Testis (tissue), 3 donors: ENCODE results near the gene RXRA. TPM values are rescaled to one million over a fixed set of nuclear protein-coding genes. Genes with fewer than 3 reads are reported as not detected.

Source experiments
- DNase-seq: peaks from one replicate; pipeline ENCODE4 v3.0.0-alpha.2; 2019
- H3K27ac ChIP-seq, 2 donors: fragments of 200-600 bp; sonication (generic); one replicate each; pipeline ENCODE4 v1.5.1; 2019
- H3K27me3 ChIP-seq: fragments of 200-600 bp; sonication (generic); one replicate; pipeline ENCODE4 v1.5.1; 2019
- H3K36me3 ChIP-seq: fragments of 200-600 bp; sonication (generic); one replicate; pipeline ENCODE4 v1.5.1; 2017; ENCODE audit warnings: low read depth; ENCODE audit errors: missing control alignments
- H3K4me1 ChIP-seq: fragments of 200-600 bp; sonication (generic); one replicate; pipeline ENCODE4 v1.5.1; 2019
- H3K4me3 ChIP-seq, 2 donors: fragments of 200-600 bp; sonication (generic); one replicate each; pipeline ENCODE4 v1.5.1; 2017 to 2019
- H3K9me3 ChIP-seq: fragments of 200-600 bp; sonication (generic); one replicate; pipeline ENCODE4 v1.5.1; 2017
- POLR2A ChIP-seq: fragments of 450-650 bp; IDR thresholded peaks from one replicate; pipeline ENCODE4 v1.6.1; 2017; ENCODE audit warnings: antibody characterized with exemption, mild to moderate bottlenecking, moderate library complexity
- WGBS, 2 donors: methylation state at CpG; one replicate each; pipeline ENCODE4 v1.1.5; 2018; 5-methylcytosine and 5-hydroxymethylcytosine counted together
- intact Hi-C: fragments of 100-400 bp; cut with DNase I; formaldehyde crosslinking; loops from one replicate; pipeline ENCODE4 v1.15.1; 2023; ENCODE audit warnings: low total_unique reads
- polyA plus RNA-seq: library from polyadenylated mRNA; stranded (reverse); fragments of 350-450 nt; fragmentation: Illumina TruSeq; extraction: RNeasy Lipid Tissue Mini Kit (QIAGEN cat#74804); gene quantifications from one replicate; pipeline ENCODE4 v1.2.3, GENCODE V29; 2014; ENCODE audit warnings: low read depth, low replicate concordance; ENCODE audit not compliant: insufficient read depth
- total RNA-seq, 2 donors: library from RNA; depleted of rRNA; stranded (reverse); fragments of >200 nt; gene quantifications; one replicate each; pipeline ENCODE4 v1.2.3, GENCODE V29; 2016
- TF ChIP-seq, protein P1 (sequence below), 3 experiments: fragments of 450-650 bp in 2 of 3; fragments of 200-600 bp in 1 of 3; sonication (generic) in 1 of 3; IDR thresholded peaks; one replicate each; pipeline ENCODE4 v1.5.1; 2016 to 2019; ENCODE audit warnings: antibody characterized with exemption in 3 of 3, mild to moderate bottlenecking in 2 of 3, moderate library complexity in 1 of 3

Gene RXRA
- total and polyA plus RNA-seq, 3 donors from 2014 or later: 31.3 to 61.0 (median 47.3) TPM

DNA sequence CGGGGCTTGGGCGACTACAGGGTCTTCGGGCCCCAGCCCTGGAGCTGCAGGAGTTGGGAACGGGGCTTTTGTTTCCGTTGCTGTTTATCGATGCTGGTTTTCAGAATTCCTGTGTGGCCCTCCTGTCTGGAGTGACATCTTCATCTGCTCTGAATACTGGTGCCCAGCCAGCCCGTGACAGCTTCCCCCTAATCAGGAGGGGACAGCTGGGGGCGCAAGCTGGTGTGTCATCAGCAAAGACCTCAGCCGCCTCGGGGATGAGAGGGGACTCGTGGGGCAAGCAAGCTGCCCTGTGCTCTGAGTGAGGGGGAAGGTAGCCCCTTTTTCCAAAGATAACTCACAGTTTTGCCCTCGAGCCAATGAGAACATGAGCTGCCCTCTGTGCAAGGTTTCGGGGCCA, 110.7 kb downstream of the RXRA start:
- Histone ChIP-seq H3K9me3 (no peaks in the 10 kb centered on the region), H3K27ac (no peak overlapping the region), H3K4me3 (no peak overlapping the region), H3K4me1 (peaks cover 57% of the 10 kb centered on the region), H3K36me3 (no peaks in the 10 kb centered on the region), H3K27me3 (no peaks in the 10 kb centered on the region)
- no peak for DNase-seq
- TF ChIP-seq POLR2A: no peak
- TF ChIP-seq, protein P1, sequence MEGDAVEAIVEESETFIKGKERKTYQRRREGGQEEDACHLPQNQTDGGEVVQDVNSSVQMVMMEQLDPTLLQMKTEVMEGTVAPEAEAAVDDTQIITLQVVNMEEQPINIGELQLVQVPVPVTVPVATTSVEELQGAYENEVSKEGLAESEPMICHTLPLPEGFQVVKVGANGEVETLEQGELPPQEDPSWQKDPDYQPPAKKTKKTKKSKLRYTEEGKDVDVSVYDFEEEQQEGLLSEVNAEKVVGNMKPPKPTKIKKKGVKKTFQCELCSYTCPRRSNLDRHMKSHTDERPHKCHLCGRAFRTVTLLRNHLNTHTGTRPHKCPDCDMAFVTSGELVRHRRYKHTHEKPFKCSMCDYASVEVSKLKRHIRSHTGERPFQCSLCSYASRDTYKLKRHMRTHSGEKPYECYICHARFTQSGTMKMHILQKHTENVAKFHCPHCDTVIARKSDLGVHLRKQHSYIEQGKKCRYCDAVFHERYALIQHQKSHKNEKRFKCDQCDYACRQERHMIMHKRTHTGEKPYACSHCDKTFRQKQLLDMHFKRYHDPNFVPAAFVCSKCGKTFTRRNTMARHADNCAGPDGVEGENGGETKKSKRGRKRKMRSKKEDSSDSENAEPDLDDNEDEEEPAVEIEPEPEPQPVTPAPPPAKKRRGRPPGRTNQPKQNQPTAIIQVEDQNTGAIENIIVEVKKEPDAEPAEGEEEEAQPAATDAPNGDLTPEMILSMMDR (IDR thresholded peaks at IDR 0.05): no peak
- intact Hi-C loops: no loop called here
- WGBS, 2 donors: 80 to 88% methylated on average over 10 to 13 of the region's 13 CpGs

DNA sequence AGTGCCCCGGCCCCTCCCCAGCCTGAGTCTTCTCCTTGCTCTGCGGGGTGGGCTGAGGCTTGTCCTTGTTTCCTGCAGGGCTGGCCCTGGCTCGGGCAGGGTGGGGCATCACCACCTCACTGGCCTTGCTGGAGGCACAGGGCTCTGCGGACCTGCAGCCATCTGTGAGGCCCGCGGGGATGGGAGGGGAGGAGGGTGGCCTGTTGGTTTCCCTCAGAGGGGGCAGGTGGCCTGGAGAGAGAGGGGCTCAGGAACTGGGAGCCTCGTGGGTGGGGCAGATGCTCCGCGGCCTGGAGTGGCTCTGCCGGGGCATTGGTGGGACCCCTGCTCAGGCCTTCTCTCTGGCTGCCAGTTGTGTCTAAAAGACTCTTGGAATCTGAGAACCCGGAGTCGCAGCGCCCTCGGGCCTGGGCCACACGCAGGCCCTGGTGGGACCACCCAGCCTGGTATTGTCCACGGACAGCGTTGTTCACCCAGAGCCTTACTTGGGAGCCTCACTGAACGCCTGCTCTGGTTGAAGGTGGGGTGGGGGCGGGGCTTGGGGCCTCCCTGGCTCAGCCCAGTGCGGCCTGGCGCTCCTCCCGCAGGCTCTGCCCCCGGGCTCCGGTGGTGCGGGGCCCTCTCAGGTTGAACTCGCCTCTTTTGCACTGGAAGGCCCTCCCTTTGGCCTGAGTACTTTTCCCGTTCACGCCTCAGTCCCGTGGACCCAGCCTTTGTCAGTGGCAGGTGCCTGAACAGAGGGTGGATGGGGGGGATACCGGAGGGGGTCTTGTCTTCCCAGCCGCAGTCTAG, 111.3 kb downstream of the RXRA start:
- H3K36me3 ChIP-seq: no peaks in the 10 kb centered on the region
- DNase-seq: no peak
- 73 to 93% methylated on average over 13 to 31 of the region's 31 CpGs for WGBS, 2 donors
- no peak overlapping the region for H3K4me3 ChIP-seq
- TF ChIP-seq, protein P1 (IDR thresholded peaks at IDR 0.05): no peak
- TF ChIP-seq POLR2A: no peak
- H3K27me3 ChIP-seq: no peaks in the 10 kb centered on the region
- intact Hi-C loops: no loop called here
- H3K9me3 ChIP-seq: no peaks in the 10 kb centered on the region
- H3K4me1 ChIP-seq: peaks cover 57% of the 10 kb centered on the region
- peak overlapping the region in 1 of 2 donors; percentile 32 for H3K27ac ChIP-seq

DNA sequence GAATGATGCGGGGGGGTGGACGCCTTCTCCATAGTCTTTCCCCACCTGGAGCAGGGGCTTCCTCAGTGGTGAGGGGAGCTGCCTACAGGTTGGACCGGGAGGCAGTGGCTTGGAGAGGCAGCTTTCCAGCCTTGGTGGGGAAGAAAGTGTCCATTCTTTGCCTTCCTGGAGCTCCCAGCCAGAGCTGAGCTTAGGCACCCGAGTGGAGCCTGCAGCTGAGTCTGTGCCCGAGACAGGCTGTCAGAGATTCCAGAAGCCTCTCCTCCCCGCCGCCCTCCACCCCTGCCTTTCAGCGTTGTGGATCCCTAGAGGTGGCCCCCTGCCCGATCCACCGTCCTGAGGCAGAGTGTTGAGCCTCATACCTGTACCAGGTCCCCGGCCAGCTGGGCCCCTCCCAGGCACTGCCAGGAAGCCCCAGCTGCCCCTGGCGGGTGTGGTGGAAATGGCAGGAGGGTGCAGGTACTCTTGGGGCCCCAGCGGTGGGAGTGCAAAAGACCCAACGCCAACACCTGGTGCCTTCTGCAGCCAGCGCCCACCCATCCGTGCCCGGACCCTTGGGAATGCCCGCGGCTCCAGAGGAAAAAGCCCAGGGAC, 112.0 kb downstream of the RXRA start:
- Histone ChIP-seq H3K4me3 (no peak overlapping the region), H3K9me3 (no peaks in the 10 kb centered on the region), H3K27me3 (no peaks in the 10 kb centered on the region), H3K27ac (no peak overlapping the region), H3K36me3 (no peaks in the 10 kb centered on the region), H3K4me1 (peaks cover 57% of the 10 kb centered on the region)
- no peak for TF ChIP-seq POLR2A
- TF ChIP-seq, protein P1 (IDR thresholded peaks at IDR 0.05): no peak
- no peak for DNase-seq
- intact Hi-C loops: no loop called here
- WGBS, 2 donors: 81 to 84% methylated on average over 17 to 19 of the region's 19 CpGs

DNA sequence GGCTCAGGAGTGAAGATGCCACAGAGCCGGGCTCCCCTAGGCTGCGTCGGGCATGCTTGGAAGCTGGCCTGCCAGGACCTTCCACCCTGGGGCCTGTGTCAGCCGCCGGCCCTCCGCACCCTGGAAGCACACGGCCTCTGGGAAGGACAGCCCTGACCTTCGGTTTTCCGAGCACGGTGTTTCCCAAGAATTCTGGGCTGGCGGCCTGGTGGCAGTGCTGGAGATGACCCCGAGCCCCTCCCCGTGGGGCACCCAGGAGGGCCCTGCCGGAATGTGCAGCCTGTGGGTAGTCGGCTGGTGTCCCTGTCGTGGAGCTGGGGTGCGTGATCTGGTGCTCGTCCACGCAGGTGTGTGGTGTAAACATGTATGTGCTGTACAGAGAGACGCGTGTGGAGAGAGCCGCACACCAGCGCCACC, 113.1 kb downstream of the RXRA start:
- DNase-seq: no peak
- no peak overlapping the region for H3K27ac ChIP-seq
- peaks cover 54% of the 10 kb centered on the region for H3K4me1 ChIP-seq
- H3K9me3 ChIP-seq: no peaks in the 10 kb centered on the region
- intact Hi-C loops: no loop called here
- TF ChIP-seq, protein P1 (IDR thresholded peaks at IDR 0.05): no peak
- WGBS, 2 donors: 83 to 94% methylated on average over 13 to 23 of the region's 23 CpGs
- no peaks in the 10 kb centered on the region for H3K27me3 ChIP-seq
- H3K4me3 ChIP-seq: no peak overlapping the region
- no peaks in the 10 kb centered on the region for H3K36me3 ChIP-seq
